NCI-H2196 (cell line): ENCODE measurements around the gene TGFB2.

ENCODE experiments used
- DNase-seq: peaks from one replicate; lab custom pipeline; 2025; ENCODE audit not compliant: unreplicated experiment; lab: John Stamatoyannopoulos, UW

The TGFB2 gene

DNA sequence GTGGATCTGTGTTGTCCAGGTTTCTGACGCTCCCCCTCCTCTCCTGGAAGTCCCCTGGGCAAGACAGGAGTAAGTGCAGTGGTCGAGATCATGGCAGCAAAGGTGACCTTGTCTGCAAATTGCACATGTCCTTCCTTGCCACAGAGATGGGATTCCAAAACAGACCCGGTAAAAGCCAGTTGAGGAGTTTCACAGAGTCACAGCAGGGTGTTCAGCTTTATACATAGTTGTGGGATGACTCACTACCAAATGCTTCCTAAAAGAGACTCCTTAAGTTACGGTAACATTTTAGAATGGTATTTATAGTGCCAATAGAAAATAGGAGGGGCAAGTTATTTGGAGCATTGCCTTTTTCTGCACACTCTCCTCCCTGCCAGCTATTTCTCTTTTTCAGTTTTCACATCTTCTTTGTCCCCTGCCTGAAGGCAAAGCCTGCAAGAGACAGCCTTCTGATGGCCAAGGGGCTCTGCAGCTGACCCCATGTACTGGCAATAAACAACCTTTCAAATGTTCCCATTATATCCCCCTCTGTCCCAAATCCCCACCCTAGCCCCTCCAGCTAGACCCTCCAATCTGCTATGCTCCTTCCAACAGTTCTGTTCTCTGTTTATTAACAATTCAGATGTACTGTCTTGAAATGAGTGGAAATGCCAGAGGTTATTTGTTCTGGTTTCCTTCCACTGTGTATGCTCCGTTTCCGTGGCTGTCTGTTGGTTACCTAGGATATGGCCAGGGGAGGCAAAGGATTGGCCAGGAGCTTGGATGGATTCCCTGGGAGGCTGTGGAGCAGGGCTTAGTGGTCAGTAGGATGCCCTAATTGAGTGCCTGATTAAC lies 115.0 kb downstream of the TGFB2 start:
- DNase-seq: peak; percentile 11

DNA sequence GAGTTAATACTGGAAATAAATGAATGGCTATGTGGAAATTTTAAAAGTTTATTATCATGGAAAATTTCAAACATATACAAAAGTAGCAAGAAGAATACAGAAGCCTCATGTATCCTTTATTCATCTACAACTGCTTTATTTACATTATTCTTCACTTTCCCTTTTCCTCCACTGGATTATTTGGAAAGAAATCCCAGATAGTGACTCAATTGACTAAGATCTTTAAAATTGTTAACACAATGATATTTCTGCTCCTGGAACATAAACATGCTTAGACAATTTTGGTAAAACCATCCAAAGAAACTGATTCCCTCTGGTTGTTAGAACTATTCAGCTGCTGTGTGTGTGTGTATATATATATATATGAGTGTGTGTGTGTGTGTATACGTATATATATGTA lies 116.2 kb downstream of the TGFB2 start:
- no peak for DNase-seq

DNA sequence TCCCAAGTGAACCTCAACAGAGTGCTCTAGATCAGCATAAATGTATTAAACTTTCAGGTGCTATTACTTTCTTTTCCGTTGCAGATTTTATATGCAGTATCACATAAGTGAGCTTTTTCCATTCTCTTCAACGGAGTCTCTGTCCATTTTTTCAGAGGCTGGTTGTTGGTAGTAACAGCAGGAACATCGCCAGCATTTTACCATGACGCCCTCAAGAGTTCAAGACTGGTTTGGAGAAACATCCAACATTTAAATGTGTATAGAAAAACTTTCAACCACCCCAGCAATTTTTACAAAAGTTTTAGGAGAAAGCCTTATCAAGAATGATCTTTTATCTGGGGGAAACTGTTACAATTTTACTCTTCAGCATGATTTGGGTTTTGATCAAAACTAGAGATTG lies 117.0 kb downstream of the TGFB2 start:
- DNase-seq: no peak

DNA sequence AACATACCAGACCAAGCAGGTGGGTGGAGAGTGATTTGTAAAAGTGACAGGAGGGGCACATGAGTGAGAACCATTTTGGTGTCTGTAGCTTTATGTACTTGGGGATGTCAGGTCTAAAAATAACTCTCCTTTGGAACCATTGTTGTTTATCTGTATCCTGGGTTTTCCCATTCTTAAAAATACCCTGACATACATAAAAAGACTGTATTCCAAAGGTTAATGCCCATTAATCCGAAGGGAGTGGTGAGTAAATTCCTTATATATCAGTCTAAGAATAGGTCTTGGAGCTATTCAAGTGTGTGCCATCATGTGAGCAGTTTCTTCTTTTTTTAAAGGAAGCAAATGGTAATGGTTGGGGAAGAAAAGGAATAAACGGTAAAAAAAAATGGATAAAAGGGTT lies 117.5 kb downstream of the TGFB2 start:
- DNase-seq: no peak

DNA sequence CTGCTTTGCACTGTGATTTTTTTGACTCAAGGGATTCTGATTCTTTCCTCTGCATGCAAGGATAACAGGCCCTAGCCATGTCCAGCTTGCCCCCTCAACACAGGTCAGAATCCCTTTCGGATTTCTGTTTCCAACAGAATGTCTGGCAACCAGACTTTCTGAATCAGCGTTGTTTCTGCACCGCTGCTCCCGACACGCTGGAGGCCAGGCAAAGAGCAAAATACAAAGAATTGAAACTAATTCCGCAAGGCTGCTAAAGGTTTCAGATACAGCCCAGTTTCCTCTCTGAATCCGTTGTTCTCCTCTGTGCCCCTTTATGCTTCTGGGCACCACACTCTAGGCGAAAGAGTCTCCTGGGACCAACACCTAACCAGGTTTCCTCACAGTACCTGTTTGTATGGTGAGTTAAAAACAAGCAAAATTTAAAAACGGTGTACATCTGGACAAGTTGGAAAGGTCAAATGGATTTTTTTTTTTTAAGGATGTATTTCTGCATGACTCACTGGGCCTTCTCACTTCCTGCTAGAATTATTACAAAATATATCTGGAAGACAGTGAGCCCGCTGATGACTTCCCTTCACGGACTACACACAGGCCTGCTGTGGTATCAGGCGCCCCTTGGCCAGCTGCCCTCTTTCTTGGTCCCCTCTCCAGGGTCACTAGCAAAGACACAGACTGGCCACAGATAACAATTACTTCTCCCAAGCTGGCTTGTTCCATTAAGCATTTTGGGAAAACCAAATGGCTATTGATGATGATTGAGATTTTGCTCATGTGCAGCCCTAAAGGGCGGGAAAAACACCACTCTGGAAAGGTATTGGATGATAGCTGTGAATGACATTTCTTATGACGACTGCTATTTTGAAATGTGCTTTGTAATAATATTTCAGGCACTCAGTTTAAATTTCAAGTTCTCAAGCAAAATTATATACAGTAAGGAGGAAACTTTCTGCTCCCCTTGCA lies 118.3 kb downstream of the TGFB2 start:
- no peak for DNase-seq

DNA sequence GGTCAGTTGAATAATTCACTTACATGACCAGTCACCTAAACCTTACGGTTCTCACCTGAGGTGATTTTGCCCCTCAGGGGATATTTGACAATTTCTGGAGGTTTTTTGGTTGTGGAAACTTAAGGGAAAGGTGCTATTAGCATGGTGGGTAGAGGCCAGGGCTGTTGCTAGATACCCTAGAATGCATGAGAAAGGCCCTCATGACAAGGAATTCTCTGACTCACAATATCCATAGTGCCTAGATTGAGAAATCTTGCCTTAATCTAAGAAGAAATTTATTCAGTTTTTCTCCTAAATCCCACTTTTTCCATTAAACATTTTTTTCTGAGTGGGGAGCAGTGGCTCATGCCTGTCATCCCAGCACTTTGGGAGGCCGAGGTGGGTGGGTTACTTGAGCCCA lies 119.7 kb downstream of the TGFB2 start:
- no peak for DNase-seq

DNA sequence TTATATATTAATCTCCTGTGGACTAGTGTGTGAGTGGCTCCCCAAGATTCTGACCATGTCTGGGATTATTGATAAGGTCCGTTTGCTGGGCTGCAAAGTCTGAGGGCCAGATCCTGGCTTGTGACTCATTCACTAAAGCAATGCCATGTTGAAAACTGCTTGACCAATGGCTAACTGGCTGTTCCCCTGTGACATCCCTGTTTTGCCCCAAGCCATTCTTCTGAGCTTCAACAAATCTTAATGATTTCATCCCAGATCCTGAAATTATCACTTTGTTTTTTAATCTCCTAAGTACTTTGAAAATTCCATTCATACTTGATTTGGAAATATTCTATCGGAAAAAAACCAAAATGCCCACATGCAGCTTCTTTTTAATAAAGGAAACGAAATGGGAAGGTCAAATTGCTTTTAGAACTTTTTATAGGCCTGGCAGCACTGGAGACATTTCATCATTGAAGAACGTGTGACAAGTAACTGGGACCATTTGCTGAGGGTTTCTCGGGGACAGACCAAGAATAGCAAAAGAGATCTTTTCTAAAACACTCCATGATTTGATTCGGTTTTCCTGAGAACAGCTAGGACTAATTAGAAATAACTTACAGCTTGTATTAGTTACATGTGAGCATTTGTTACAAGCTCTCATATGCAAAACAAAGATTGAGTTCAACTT lies 121.3 kb downstream of the TGFB2 start:
- no peak for DNase-seq

DNA sequence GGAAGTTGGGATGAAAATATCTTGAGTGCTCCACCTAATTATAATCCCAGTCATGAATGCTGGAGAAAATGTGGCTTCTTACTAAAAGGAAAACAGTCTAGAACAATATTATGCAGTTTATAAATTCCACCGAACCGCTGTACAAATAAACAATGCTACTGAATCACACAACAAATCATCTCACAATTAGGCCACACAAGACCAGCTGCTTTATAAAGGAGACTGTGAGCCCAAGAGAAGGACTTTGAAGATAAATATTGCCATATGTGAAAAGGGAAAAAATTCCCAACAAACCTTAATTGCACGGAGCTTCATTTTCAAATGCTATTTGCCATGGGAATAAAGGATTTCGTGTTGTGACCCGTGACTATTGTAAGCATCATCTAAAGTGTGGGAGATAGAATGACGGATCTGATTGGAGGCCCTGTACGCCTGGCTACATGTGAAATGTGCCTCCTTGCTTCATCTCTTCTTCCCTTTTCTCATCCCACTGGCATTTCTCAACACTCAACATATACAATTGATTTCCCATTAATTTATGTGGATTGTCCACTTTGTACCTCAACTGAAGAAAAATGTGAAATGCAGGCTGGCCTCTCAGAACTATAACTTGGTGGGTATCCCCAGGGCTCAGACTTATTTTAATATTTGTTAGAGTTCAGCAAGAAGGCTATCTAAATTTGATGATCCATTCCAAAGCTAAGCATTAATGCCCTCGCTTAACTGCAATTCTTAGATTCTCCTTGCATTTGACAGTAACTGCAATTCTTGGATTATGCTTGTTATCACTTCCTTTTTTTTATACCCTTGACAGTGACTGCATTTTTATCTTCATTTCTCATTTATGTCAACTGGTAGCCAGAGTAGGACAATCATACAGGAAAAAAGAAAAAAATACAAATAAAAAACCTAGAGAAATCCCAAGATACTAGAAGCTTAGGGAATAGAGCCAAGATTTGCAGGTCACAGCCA lies 122.3 kb downstream of the TGFB2 start:
- no peak for DNase-seq

DNA sequence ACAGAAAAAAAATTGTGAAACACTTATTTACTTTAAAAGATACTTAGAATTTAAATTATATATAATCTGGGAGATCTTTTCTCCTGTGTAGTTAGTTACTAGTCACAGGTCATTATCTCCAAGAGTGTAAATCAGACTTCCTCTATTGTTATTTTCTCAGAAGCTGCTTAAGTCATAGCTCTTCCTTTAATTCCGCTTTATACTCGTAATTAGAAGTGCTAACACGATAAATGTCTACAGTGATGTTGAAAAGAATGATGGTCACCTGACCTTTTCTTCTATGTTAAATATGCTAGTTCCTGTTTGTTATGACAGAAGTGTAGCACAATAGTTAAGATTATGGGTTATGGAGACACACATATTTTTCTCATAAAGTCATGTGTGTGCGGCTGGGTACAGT lies 123.6 kb downstream of the TGFB2 start:
- DNase-seq: no peak

DNA sequence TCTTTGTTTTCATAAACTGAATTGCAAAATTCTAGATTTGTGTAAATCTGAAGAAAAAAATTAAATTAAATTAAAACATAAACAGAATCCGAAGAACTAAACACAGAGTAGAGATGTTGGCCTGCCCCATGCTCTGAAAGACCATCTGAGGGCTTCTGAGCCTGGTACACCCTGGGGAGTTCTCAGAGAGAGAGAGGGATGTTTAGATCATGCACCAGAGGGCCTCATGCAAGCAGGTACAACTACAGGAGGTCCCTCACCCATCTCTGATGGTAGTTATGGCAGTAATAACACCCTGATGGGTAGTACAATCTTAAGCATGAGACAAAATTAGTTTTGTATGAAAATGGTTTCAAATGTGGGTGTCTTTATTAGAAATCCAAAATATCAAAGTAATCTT lies 127.7 kb downstream of the TGFB2 start:
- DNase-seq: no peak

DNA sequence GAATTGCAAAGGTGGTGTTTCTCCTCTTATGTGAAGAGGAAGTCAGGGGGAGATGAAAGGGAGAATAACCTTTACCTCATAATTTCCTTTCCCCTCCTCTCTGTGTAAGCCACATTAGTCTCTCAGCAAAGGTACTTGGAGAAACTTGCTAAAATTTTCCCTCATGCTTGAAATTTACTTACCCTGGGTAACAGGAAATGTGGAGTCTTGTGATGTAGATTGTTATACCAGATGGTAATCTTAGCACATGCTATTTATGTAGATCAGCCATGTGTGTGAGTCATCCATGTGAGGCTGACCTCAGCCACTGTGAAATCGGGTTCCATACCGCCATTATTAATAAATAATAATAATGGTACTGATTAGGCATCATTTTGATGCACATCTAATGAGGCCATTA lies 128.4 kb downstream of the TGFB2 start:
- DNase-seq: no peak

DNA sequence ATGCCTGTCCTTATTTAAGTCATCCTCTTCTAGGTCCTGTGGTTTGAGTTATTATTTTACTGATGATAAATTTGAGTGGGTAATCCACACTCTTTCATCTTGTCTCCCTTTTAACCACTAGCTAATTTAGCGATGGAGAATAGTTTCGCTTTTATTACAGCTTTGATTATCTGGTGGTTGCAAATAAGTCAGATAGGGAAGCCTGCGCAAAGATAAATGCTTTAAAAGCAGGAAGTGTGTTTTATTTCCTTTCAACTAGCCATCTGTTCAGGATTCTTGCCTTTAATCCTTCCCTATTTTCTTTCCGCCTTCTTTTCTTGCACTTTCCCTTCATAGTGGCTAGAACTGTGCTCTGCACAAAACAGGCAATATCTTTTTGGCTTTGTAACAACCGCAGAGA lies 129.0 kb downstream of the TGFB2 start:
- DNase-seq: no peak

DNA sequence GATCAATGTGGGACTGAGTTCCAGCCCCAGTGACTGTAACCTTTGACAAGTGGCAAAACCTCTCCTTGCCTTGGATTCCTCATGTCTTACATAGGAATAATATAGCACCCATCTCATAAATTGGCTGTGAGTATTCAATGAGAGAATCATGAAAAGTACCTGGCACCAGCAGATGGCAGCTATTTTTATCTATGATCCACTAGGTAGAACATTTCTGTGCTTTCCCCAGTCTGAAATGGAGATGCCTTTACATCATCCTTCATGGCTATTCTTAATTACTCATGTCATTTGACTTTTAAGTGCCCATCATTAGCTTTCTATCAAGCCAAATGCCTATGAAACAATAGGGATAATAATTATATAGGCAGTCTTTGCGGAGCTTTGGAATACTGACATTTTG lies 130.1 kb downstream of the TGFB2 start:
- no peak for DNase-seq

DNA sequence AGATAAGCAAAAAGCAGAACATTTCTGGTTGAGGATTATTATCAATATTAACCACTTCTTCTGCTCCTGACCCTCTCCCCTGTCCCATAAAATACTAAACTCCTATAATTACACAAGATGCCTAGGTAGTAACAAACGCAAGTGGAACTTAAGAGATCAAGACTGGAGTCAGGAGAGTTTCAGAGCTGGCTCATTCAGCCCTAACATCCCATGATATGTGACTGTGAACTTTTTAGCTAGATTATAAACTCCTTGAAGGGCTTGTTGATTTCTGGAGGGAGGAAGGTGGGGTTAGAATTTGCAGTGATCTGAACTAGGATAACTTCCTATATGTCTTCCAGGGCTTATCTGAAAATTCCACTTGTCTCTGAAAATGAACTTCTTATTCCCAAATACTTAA lies 130.6 kb downstream of the TGFB2 start:
- DNase-seq: no peak

DNA sequence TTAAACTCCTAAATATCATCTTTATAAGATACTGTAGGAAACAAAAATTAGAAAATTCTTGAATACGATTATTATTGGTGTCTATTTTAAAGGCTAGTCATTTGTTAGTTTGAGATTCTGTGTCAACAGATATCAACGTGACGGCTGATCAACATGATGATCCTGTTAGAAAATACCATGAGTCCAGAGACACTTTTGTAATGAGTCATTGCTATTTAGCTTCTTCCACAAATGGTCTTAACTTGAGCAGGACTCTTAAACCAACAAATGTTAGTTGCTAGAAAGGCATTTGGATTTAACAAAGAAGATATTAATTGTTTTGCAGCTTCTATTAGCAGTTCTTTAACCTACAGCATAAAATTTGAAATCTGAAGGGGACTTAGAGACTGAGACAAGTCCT lies 131.2 kb downstream of the TGFB2 start:
- no peak for DNase-seq

DNA sequence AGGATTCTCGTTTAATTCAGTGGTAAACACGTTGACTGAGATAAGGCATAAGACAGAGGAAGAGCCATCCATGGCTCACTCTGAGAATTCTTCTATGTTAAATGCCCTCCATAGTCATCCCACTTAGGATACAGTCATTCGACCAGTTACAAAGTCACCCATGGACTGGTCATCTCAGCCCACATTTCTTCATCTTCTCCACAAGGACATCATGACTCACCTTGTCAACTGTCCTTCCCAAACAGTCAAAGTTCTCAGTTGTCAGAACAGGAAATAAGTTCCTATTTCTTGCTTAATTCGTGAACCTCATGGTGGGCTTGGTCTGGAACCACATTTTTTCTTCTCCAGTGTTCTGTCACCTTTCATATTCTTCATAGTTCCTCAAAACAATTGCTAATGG lies 133.2 kb downstream of the TGFB2 start:
- DNase-seq: no peak

DNA sequence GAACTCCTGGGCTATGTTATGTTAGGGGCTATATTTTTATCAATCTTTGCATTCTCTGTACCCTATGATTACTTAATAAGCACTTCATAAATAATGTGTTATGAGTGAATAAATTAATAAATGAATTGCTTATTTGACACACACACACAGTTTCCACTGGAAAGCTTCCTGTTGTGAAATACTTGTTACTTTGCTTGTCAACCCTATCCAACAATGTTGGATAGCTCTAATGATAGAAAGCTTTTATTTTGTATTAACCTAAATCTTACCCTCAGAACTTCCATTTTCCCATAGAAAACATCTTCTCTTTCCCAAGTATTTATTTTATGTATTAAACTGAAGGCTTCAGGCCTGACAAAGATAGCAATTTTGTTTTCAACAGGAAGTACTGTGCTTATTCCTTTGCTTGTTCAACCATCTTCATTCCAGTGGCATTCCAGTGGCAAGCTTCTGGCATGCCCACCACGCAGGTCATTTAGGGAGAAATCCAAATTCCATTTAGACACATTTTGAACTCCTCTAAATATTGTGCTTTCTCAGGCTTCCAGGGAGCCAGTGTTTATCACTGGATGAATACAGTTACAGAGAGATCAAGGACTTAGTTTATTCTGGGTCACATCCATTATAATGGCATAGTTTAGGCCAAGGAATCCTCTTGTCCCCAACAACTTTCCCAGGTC lies 134.4 kb downstream of the TGFB2 start:
- no peak for DNase-seq

DNA sequence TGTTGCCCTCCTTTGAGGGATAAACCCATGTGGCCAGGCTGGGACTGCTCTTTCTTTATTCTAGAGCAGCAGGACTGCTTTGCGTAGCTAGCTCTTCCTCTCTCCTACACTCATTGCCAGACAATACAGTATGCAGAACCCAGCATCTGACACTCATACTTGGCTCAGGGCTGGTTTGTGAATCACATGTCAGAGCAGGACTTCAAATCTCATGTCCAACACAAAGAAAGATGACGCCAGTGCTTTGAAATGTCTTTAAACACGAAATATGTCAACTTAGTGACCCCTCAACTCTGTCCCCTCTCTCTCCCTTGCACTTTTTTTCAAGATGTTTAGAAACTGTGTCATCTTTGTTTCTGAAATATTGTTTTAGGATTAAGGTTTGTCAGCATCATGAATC lies 135.0 kb downstream of the TGFB2 start:
- DNase-seq: no peak

DNA sequence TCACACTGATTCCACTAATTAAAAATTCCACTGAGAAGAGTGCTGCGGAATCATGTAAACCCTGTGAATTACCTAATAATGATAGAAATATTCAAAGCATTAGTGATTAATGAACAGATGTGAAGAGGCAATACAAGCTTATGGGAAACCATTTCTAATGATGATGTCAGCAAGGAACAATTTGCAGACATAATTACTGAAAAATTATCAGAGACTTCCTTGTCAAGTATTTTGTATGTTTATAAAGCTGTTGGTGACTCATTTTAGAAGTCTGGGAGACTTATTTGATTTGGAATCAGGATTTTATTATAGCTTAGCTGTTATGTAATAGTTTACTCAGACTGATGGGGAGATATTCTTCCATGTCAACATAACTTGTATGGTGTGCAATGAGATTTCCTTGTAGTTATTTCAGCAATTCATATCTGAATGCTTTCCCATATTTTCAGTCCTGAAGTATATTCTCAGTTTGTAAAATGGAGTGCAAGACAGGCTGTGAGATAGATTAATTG lies 135.5 kb downstream of the TGFB2 start:
- DNase-seq: no peak
